Ovary (tissue), 9 donors: ENCODE results near the gene CTR9. TPM values are rescaled to one million over a fixed set of nuclear protein-coding genes. Genes with fewer than 3 reads are reported as not detected.

Source experiments
- DNase-seq, 5 donors: peaks; one replicate each; pipeline ENCODE4 v3.0.0-alpha.2; 2019 to 2020
- H3K27ac ChIP-seq, 2 donors: fragments of 200-600 bp; one replicate each; pipeline versions ENCODE4 v1.5.1 to v1.8.0; 2019 to 2022
- H3K27me3 ChIP-seq: fragments of 200-600 bp; one replicate; pipeline ENCODE4 v1.8.0; 2022
- H3K36me3 ChIP-seq: fragments of 200-600 bp; sonication (generic); one replicate; pipeline ENCODE4 v1.5.1; 2019
- H3K4me1 ChIP-seq: one replicate; pipeline ENCODE4 v1.8.1; 2013; ENCODE audit warnings: mild to moderate bottlenecking, moderate library complexity; ENCODE audit not compliant: insufficient read depth
- H3K4me3 ChIP-seq: fragments of 200-600 bp; sonication (generic); one replicate; pipeline ENCODE4 v1.5.1; 2017
- H3K9me3 ChIP-seq, 2 donors: fragments of 200-600 bp in 1 of 2; sonication (generic) in 1 of 2; one replicate each; pipeline versions ENCODE4 v1.5.1 to v1.8.1; 2013 to 2019; ENCODE audit warnings: mild to moderate bottlenecking in 1 of 2, moderate library complexity in 1 of 2
- CTCF ChIP-seq, 3 donors: fragments of 450-650 bp in 2 of 3; fragments of 200-600 bp in 1 of 3; IDR thresholded peaks; one replicate each; pipeline versions ENCODE4 v1.5.1 to v1.8.0; 2016 to 2022; ENCODE audit warnings: antibody characterized with exemption in 3 of 3, mild to moderate bottlenecking in 1 of 3
- EP300 ChIP-seq: sonication (generic); formaldehyde crosslinking; IDR thresholded peaks from one replicate; pipeline ENCODE4 v1.6.1; 2017; ENCODE audit warnings: antibody characterized with exemption
- POLR2A ChIP-seq: fragments of 450-650 bp; IDR thresholded peaks from one replicate; pipeline ENCODE4 v1.6.1; 2017; ENCODE audit warnings: antibody characterized with exemption, mild to moderate bottlenecking, moderate library complexity
- WGBS, 3 donors: extraction: QIAGEN DNeasy Blood & Tissue Kit in 1 of 3; methylation state at CpG; one replicate each; pipeline versions ENCODE4 v1.1.5 to v1.1.7; 2013 to 2017; 5-methylcytosine and 5-hydroxymethylcytosine counted together
- intact Hi-C, 4 donors: fragments of 100-400 bp; cut with DNase I; formaldehyde crosslinking; loops; one replicate each; pipeline versions ENCODE4 v1.11.0 to v1.15.1; 2022 to 2023
- polyA plus RNA-seq, 2 donors: library from polyadenylated mRNA; stranded (reverse); fragments of 200-250 nt in 1 of 2; fragments of 350-450 nt in 1 of 2; fragmentation: Illumina TruSeq in 1 of 2; extraction: RNeasy Lipid Tissue Mini Kit (QIAGEN cat#74804) in 1 of 2; gene quantifications; one replicate each; pipeline ENCODE4 v1.2.3, GENCODE V29; 2013 to 2014
- total RNA-seq, 7 donors: library from RNA; depleted of rRNA in 2 of 7; stranded (reverse); fragments of >200 nt in 2 of 7; fragmentation: NEBNext Ultra II Directional in 3 of 7; extraction: Animal tissue kit (Norgen Biotek cat#: 25700) in 3 of 7; gene quantifications; one replicate each; pipeline versions ENCODE4 v1.1.0 to v1.2.4, GENCODE V29; 2016 to 2023
- donor health status: DM: no; HTN: no; CAD: no; lungs with moderate emphysema.
- donor health status: DM: no; HTN: no; CAD: no.
- donor health status: Bipolar disorder and iron deficiency.
- donor health status: DM: yes; HTN: yes; CAD: no.
- donor health status: DM: no; HTN: no; CAD: no.
- donor health status: DM: yes; HTN: yes; CAD: no.

CTR9 gene
- total and polyA plus RNA-seq, 9 donors = 18.0 to 40.6 (median 32.1) TPM

DNA sequence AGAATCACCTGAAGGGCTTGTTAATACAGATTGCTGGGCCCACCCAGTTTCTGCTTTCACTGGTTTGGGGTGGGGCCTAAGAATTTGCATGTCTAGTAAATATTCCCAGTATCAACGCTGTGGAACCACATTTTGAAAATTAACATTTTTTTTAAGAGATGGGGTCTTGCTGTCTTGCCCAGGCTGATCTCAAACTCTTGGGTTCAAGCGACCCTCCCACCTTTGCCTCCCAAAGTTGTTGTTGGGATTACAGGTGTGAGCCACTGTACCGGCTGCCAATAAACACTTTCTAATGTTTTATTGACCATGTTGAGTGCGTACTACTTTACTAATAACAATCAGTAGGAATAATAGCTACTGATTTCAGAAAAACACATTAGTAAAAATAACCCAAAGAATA is 55.2 kb downstream of the CTR9 start:
- Histone ChIP-seq H3K4me1 (peaks cover 5% of the 10 kb centered on the region), H3K9me3 (no peaks in the 10 kb centered on the region), H3K36me3 (no peaks in the 10 kb centered on the region), H3K27me3 (no peaks in the 10 kb centered on the region), H3K4me3 (no peak overlapping the region), H3K27ac (no peak overlapping the region)
- TF ChIP-seq CTCF (IDR thresholded peaks at IDR 0.05) (no peak), POLR2A (no peak), EP300 (no peak)
- intact Hi-C loops = loop anchor here in 3 of 4 donors (5.0 to 10.0 kb wide), 3 partner anchors 41 to 126 kb away; partner anchors contain the start of gene ZBED5 (in 1 of the 3)
- 74 to 85% (median 83%) methylated on average over 4 of the region's 4 CpGs for WGBS, 3 donors
- no peak for DNase-seq

GRCh38 chr11:10807493-10808234 is 56.6 kb downstream of the CTR9 start:
- intact Hi-C loops = loop anchor here (2.0 to 10.0 kb wide), 5 partner anchors 40 to 125 kb away; partner anchors contain the start of gene ZBED5 (in 3 of the 4)
- no peaks in the 10 kb centered on the region for H3K9me3 ChIP-seq

GRCh38 chr11:10808235-10808552 is 57.1 kb downstream of the CTR9 start:
- intact Hi-C loops = loop anchor here (2.0 to 10.0 kb wide), 5 partner anchors 39 to 125 kb away; partner anchors contain the start of gene ZBED5 (in 3 of the 4)
- peak overlapping the region; percentile 86 to 96 for H3K27ac ChIP-seq
- no peaks in the 10 kb centered on the region for H3K36me3 ChIP-seq
- 0 to 1% (median 1%) methylated on average over 30 to 36 of the region's 36 CpGs for WGBS, 3 donors
- H3K27me3 ChIP-seq = no peaks in the 10 kb centered on the region
- H3K4me3 ChIP-seq = peak overlapping the region; percentile 99
- H3K9me3 ChIP-seq = no peaks in the 10 kb centered on the region
- TF ChIP-seq EP300 (no peak), CTCF (IDR thresholded peaks at IDR 0.05) (no peak), POLR2A (no peak)
- peaks cover 5% of the 10 kb centered on the region for H3K4me1 ChIP-seq
- DNase-seq = no peak

More at GRCh38 chr11:10807493-10808234, 56.6 kb downstream of the CTR9 start:
- 0 to 1% (median 0%) methylated on average over 32 to 39 of the region's 39 CpGs for WGBS, 3 donors
- no peaks in the 10 kb centered on the region for H3K36me3 ChIP-seq
- H3K27ac ChIP-seq = peak overlapping the region; percentile 86 to 96
- peak overlapping the region; percentile 99 for H3K4me3 ChIP-seq
- no peaks in the 10 kb centered on the region for H3K27me3 ChIP-seq
- peak; percentile 48 to 74 (median 66) for DNase-seq
- no peak for TF ChIP-seq CTCF (IDR thresholded peaks at IDR 0.05)
- no peak for TF ChIP-seq POLR2A
- no peak for TF ChIP-seq EP300
- H3K4me1 ChIP-seq = peaks cover 5% of the 10 kb centered on the region

GRCh38 chr11:10808553-10809372 is 57.7 kb downstream of the CTR9 start, which contains the start of gene EIF4G2:
Gene EIF4G2 (minus strand): TSS chr11:10808926.
- Histone ChIP-seq H3K4me1 (peaks cover 5% of the 10 kb centered on the region), H3K4me3 (peak within 1 kb of the TSS; percentile 99), H3K27ac (peak within 1 kb of the TSS; percentile 94 to 96), H3K27me3 (no peaks in the 10 kb centered on the region), H3K9me3 (no peaks in the 10 kb centered on the region), H3K36me3 (no peaks in the 10 kb centered on the region)
- intact Hi-C loops = loop anchor here (2.0 to 10.0 kb wide), 5 partner anchors 39 to 124 kb away; partner anchors contain the start of gene ZBED5 (in 3 of the 4)
- WGBS, 3 donors = 0 to 1% (median 0%) methylated on average over 63 to 65 of the region's 65 CpGs
- no peak for TF ChIP-seq EP300
- peak; percentile 98 for TF ChIP-seq POLR2A
- TF ChIP-seq CTCF (IDR thresholded peaks at IDR 0.05) = peak in 1 of 3 donors; percentile 11
- peak; percentile 98 for DNase-seq
